ENCODE data around the gene CCDC80. TPM values are rescaled to one million over a fixed set of nuclear protein-coding genes. Genes with fewer than 3 reads are reported as not detected.
"Not testable (repeated sequence)": the region's sequence is repeated elsewhere in the genome, so short reads cannot be mapped to it uniquely, and the experiment has no call there.

Gene CCDC80
- polyA plus RNA-seq, 3 donors = 0.05 TPM; not detected in 2

DNA sequence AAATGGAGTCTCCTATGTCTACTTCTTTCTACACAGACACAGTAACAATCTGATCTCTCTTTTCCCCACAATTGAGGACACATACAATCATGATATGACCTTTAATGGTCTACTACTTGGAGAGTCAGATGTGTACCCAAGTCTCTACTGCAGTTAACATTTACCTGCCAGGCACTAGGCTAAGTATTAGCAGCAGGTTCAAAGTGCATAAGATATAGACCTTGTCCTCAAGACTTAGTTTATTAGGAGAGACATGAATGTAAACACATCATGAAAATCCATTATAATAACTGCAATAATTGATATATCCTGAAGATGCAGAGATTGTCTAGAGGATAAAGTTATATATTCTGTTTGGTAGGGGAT lies 76.0 kb downstream of the CCDC80 start:
- Mint-ChIP-seq H3K36me3 (peaks cover 30 to 40% of the 10 kb centered on the region in 2 donors), H3K4me1 (peaks cover 35% of the 10 kb centered on the region), H3K4me3 (no peak overlapping the region), H3K27me3 (ENCODE audit: low read depth in 3 of 3) (no peaks in the 10 kb centered on the region), H3K9me3 (no peaks in the 10 kb centered on the region), H3K27ac (no peak overlapping the region)
- peaks cover 10 to 50% of the 10 kb centered on the region in 2 donors for H3K36me3 ChIP-seq (replicated peaks in 1 of 2; ENCODE audit: control insufficient read depth in 1 of 2, insufficient read depth in 2 of 2, low read length in 2 of 2)
- TF ChIP-seq, protein P1, sequence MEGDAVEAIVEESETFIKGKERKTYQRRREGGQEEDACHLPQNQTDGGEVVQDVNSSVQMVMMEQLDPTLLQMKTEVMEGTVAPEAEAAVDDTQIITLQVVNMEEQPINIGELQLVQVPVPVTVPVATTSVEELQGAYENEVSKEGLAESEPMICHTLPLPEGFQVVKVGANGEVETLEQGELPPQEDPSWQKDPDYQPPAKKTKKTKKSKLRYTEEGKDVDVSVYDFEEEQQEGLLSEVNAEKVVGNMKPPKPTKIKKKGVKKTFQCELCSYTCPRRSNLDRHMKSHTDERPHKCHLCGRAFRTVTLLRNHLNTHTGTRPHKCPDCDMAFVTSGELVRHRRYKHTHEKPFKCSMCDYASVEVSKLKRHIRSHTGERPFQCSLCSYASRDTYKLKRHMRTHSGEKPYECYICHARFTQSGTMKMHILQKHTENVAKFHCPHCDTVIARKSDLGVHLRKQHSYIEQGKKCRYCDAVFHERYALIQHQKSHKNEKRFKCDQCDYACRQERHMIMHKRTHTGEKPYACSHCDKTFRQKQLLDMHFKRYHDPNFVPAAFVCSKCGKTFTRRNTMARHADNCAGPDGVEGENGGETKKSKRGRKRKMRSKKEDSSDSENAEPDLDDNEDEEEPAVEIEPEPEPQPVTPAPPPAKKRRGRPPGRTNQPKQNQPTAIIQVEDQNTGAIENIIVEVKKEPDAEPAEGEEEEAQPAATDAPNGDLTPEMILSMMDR (IDR thresholded peaks at IDR 0.05) = no peak
- no peak overlapping the region for H3K4me2 ChIP-seq (replicated peaks; ENCODE audit: extremely low read depth, low read length, poor library complexity, severe bottlenecking)
- H3K4me1 ChIP-seq (ENCODE audit: control insufficient read depth in 1 of 2, insufficient read depth in 2 of 2, low read length in 2 of 2) = peaks cover 24 to 29% of the 10 kb centered on the region in 2 donors
- H4K20me1 ChIP-seq (ENCODE audit: insufficient read depth, low read length) = no peaks in the 10 kb centered on the region
- H2AFZ ChIP-seq (ENCODE audit: insufficient read depth, low read depth, low read length, poor library complexity, severe bottlenecking) = no peak overlapping the region
- no peak overlapping the region for H3K9ac ChIP-seq (ENCODE audit: insufficient read depth, low read length, poor library complexity, severe bottlenecking)
- H3K27me3 ChIP-seq (ENCODE audit: control insufficient read depth in 2 of 2, insufficient read depth in 2 of 2, low read length in 2 of 2) = no peaks in the 10 kb centered on the region
- H3K79me2 ChIP-seq (ENCODE audit: insufficient read depth, low read length) = peaks cover 57% of the 10 kb centered on the region
- H3K9me3 ChIP-seq (replicated peaks in 1 of 2; ENCODE audit: control insufficient read depth in 1 of 2, insufficient read depth in 1 of 2, low read length in 2 of 2) = no peaks in the 10 kb centered on the region
- intact Hi-C loops (cut with micrococcal nuclease) = no loop called here
- no peak overlapping the region for H3K27ac ChIP-seq (ENCODE audit: low read depth in 1 of 2, low read length in 2 of 2)
- DNase-seq = no peak
- no peak overlapping the region for H3K4me3 ChIP-seq (replicated peaks in 1 of 3; ENCODE audit: low read depth in 2 of 3, low read length in 3 of 3)

- H3K9me3 ChIP-seq (replicated peaks in 1 of 2; ENCODE audit: control insufficient read depth in 1 of 2, insufficient read depth in 1 of 2, low read length in 2 of 2); H3K4me3 ChIP-seq (replicated peaks in 1 of 3; ENCODE audit: low read depth in 2 of 3, low read length in 3 of 3); H3K27me3 Mint-ChIP-seq (ENCODE audit: low read depth in 3 of 3); H4K20me1 ChIP-seq (ENCODE audit: insufficient read depth, low read length); H3K27ac ChIP-seq (ENCODE audit: low read depth in 1 of 2, low read length in 2 of 2); H3K9me3 Mint-ChIP-seq; H3K4me2 ChIP-seq (replicated peaks; ENCODE audit: extremely low read depth, low read length, poor library complexity, severe bottlenecking); H3K9ac ChIP-seq (ENCODE audit: insufficient read depth, low read length, poor library complexity, severe bottlenecking); DNase-seq; intact Hi-C loops (cut with micrococcal nuclease); H2AFZ ChIP-seq (ENCODE audit: insufficient read depth, low read depth, low read length, poor library complexity, severe bottlenecking); H3K27me3 ChIP-seq (ENCODE audit: control insufficient read depth in 2 of 2, insufficient read depth in 2 of 2, low read length in 2 of 2); H3K4me3 Mint-ChIP-seq: not testable (repeated sequence)
- H3K36me3 ChIP-seq (replicated peaks in 1 of 2; ENCODE audit: control insufficient read depth in 1 of 2, insufficient read depth in 2 of 2, low read length in 2 of 2) = peaks cover 6 to 45% of the 10 kb centered on the region in 2 donors
- peaks cover 25 to 30% of the 10 kb centered on the region in 2 donors for H3K4me1 ChIP-seq (ENCODE audit: control insufficient read depth in 1 of 2, insufficient read depth in 2 of 2, low read length in 2 of 2)
- Mint-ChIP-seq H3K4me1 (peaks cover 35% of the 10 kb centered on the region), H3K27ac (peak overlapping the region in 1 of 7 donors; percentile 77), H3K36me3 (peaks cover 28 to 37% of the 10 kb centered on the region in 2 donors)
- no CpG with 5 or more reads among the region's 15 CpGs for WGBS (ENCODE audit: insufficient coverage)
- peaks cover 62% of the 10 kb centered on the region for H3K79me2 ChIP-seq (ENCODE audit: insufficient read depth, low read length)
Observed at GRCh38 chr3:112564247-112564939, 76.5 kb downstream of the CCDC80 start.
